GM13976 (cell line): ENCODE results near the gene AP2A2.

ENCODE experiments used
- DNase-seq: peaks from one replicate; pipeline ENCODE4 v3.0.0; 2012; ENCODE audit warnings: low spot score
- CTCF ChIP-seq: IDR thresholded peaks from 2 replicates; pipeline ENCODE4 v1.5.1; 2012; ENCODE audit warnings: borderline replicate concordance, mild to moderate bottlenecking; ENCODE audit not compliant: insufficient read depth; ENCODE audit errors: extremely low read depth, missing control alignments, control extremely low read depth
- in situ Hi-C: fragments of 300-500 bp; cut with MboI; formaldehyde crosslinking; loops from one replicate; pipeline ENCODE4 v1.12.0; 2022; ENCODE audit warnings: low sequenced_read_pairs, mixed read lengths, inconsistent platforms; ENCODE audit not compliant: unreplicated experiment

The AP2A2 gene

GRCh38 chr11:976431-977160 is 50.9 kb downstream of the AP2A2 start:
- in situ Hi-C loops = no loop called here
- TF ChIP-seq CTCF = no peak

GRCh38 chr11:977830-978720 is 52.4 kb downstream of the AP2A2 start:
- TF ChIP-seq CTCF = no peak
- in situ Hi-C loops = no loop called here
- DNase-seq = no peak

More at GRCh38 chr11:976431-977160, 50.9 kb downstream of the AP2A2 start:
- no peak for DNase-seq

GRCh38 chr11:978781-979180 is 53.1 kb downstream of the AP2A2 start:
- in situ Hi-C loops = no loop called here
- DNase-seq = no peak
- TF ChIP-seq CTCF = no peak

GRCh38 chr11:980438-981357 is 55.0 kb downstream of the AP2A2 start:
- in situ Hi-C loops = no loop called here
- no peak for TF ChIP-seq CTCF
- no peak for DNase-seq

GRCh38 chr11:981764-982163 is 56.1 kb downstream of the AP2A2 start:
- in situ Hi-C loops = no loop called here
- no peak for TF ChIP-seq CTCF
- DNase-seq = no peak

- DNase-seq = no peak
- TF ChIP-seq CTCF = no peak
These were observed 58.9 kb downstream of the AP2A2 start for GRCh38 chr11:984546-984945.

More at GRCh38 chr11:984546-984945, 58.9 kb downstream of the AP2A2 start:
- in situ Hi-C loops = no loop called here
